Measurements from ENCODE around the gene EIF4A3.

EIF4A3 gene

DNA sequence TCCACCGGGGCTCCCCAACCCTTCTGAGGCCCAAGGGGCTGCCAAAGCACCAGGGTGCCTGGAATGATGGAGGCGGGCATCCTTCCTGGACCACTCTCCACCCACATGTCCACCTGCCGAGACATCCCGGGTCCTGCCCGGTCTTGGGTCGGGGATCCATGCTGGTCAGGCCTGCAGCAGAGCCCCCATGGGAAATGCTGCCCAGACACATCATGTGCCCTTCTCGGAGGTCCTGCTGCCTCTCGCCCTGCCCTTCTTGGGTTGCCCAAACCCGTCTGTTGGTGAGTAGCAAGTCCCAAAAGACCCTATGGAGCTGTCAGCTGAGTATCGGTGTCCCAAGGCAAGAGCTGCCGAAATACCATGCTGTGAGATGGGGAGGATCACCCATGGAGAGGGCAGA, 60.3 kb downstream of the EIF4A3 start:
- no peak for FAIRE-seq
- no peak for DNase-seq (ENCODE audit: insufficient read length, low spot score)

DNA sequence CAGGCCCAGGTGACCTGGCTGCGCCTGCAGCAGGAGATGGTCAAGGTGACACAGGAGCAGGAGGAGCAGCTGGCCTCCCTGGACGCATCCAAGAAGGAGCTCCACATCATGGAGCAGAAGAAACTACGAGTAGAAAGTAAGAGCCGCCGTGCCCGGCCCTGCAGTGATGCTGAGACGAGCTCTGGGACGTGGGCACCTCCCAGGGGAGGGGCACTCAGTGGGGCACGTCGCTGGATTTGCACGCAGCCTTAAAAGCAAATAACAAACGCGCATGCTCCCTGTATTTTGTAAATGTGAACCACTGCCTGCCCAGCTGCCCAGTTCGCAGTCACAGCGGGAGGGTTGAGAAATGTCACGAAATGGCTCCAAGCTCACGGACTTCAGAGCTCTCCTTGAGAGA, 60.8 kb downstream of the EIF4A3 start:
- no peak for FAIRE-seq
- no peak for DNase-seq (ENCODE audit: insufficient read length, low spot score)

DNA sequence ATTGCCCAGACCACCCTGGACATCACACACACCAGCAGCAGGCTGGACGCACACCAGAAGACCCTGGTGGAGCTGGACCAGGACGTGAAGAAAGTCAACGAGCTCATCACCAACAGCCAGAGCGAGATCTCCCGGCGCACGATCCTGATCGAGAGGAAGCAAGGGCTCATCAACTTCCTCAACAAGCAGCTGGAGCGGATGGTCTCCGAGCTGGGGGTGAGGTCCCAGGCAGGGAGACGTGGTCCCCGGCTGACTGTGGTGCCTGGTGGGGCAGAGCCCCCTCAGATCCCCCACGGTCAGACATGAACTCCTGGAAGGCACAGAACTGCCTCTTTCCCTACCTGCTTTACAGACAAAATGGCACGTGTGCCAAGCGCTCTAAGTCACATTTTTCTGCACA, 62.2 kb downstream of the EIF4A3 start:
- no peak for DNase-seq (ENCODE audit: insufficient read length, low spot score)
- no peak for FAIRE-seq

Data from HTR-8/SVneo (cell line).